Measurements from ENCODE around the gene NT5DC3. TPM values are rescaled to one million over a fixed set of nuclear protein-coding genes. Genes with fewer than 3 reads are reported as not detected.

The NT5DC3 gene
- total and polyA plus RNA-seq, 9 of the 15 experiments (the other 6 are each of a cell fraction or from before 2014, with no cell fraction given) = 6.3 to 33.5 (median 24.5) TPM

DNA sequence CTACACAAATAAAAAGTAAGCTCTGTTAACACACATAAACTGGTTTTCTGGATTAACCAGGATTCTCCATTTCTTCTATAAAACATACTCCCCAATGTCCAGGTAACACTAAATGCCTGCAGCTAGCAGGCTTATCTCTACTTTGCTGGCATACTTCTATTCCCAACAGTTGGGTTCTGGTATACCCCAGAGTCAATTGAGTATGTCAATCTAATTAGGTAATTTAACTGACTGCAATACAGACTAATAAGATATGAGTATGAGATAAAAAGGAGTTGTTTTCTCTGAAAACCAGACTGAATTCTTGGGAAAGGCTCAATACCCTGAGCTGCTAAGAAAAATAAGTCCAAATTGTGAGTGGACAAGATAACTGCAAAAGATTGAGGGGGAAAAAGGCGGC, 9.4 kb upstream of the NT5DC3 start:
- in situ Hi-C loops (cut with MboI) (no loop called here), intact Hi-C loops (cut with micrococcal nuclease) (no loop called here)
- BruUV-seq (replicated peaks) = no TSS peak
- Histone ChIP-seq H3K36me3 (ENCODE audit: control insufficient read depth, insufficient read depth, low read length) (no peaks in the 10 kb centered on the region), H2AFZ (ENCODE audit: low read depth, low read length) (no peak overlapping the region), H3K27ac (ENCODE audit: extremely low read depth, low read depth, low read length) (no peak overlapping the region), H3K79me2 (ENCODE audit: control insufficient read depth, insufficient read depth, low read length) (no peaks in the 10 kb centered on the region), H3K4me3 (no peak overlapping the region), H3K9me1 (ENCODE audit: control insufficient read depth, insufficient read depth, low read length) (no peaks in the 10 kb centered on the region), H3K9ac (ENCODE audit: insufficient read depth in 1 of 2, low read depth in 2 of 2, low read length in 2 of 2) (no peak overlapping the region), H3K4me2 (ENCODE audit: insufficient read depth, low read length) (no peak overlapping the region), H3K4me1 (replicated peaks in 1 of 2; ENCODE audit: control insufficient read depth in 2 of 2, insufficient read depth in 2 of 2, low read length in 2 of 2) (no peaks in the 10 kb centered on the region), H3K9me3 (replicated peaks; ENCODE audit: control insufficient read depth, insufficient read depth, low read depth, low read length) (no peaks in the 10 kb centered on the region), H4K20me1 (replicated peaks; ENCODE audit: control insufficient read depth, insufficient read depth, low read length) (no peaks in the 10 kb centered on the region), H3K27me3 (ENCODE audit: control insufficient read depth in 2 of 2, insufficient read depth in 2 of 2, low read length in 2 of 2) (peaks cover 6 to 10% of the 10 kb centered on the region in 2 experiments; a peak in 4 of 5 replicates)
- ATAC-seq (no peak), DNase-seq (ENCODE audit: extremely low read depth in 1 of 4, low spot score in 3 of 4) (no peak), FAIRE-seq (no peak)
- ChIA-PET POLR2A (interaction anchor here (1.0 to 1.8 kb wide), 2 partner anchors 9 to 16 kb away, joined by 4 to 5 read pairs; partner anchors contain the start of gene NT5DC3), CTCF (ENCODE audit: low intra/inter-chr PET ratio) (no interaction called here)
- 12% methylated on average over 1 of the region's 1 CpG for WGBS (ENCODE audit: insufficient coverage, low coverage, missing lambda C conversion rate)
- TF ChIP-seq GTF2A2 (tag; IDR thresholded peaks at IDR 0.05) (no peak), ZNF644 (tag; IDR thresholded peaks at IDR 0.05; ENCODE audit: low read depth) (no peak), C11orf30 (IDR thresholded peaks at IDR 0.05; ENCODE audit: low read depth) (no peak), NR3C1 (CRISPR knock-in tag; IDR thresholded peaks at IDR 0.05) (no peak), NONO (IDR thresholded peaks at IDR 0.05; ENCODE audit: low read depth in 2 of 2, low read length in 1 of 2) (no peak), ZNF134 (CRISPR knock-in tag; conservative IDR thresholded peaks at IDR 0.05) (no peak), GATA2 (CRISPR knock-in tag; IDR thresholded peaks at IDR 0.05) (no peak)
